Activated CD4-positive, alpha-beta T cell treated with anti-CD3 and anti-CD28 coated beads, Interleukin-2, amount 50 U/mL, for 4 hours (primary cell): Measurements from ENCODE around the gene MCM8.

Experiments
- DNase-seq, 2 experiments: peaks; one replicate each; pipeline ENCODE4 v3.0.0-alpha.2; 2020

The MCM8 gene

DNA sequence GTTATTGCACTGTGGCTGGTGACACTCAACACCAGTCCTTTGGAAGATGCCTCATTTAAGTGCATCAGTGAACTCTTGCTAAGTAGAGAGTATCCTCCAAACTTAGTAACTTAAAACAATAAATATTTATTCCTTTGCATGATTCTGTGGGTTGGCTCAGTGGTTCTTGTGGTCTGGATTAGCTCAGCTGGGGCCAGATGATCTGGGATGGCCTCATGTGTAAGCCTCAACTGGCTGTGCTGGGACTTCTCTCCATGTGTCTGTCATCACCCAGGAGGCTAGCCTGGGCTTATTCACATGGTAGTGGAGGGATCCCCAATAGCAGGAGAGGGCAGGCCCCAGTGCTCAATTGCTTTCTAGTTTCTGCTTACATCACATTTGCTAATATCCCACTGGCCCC lies 95.1 kb downstream of the MCM8 start:
- DNase-seq: no peak

DNA sequence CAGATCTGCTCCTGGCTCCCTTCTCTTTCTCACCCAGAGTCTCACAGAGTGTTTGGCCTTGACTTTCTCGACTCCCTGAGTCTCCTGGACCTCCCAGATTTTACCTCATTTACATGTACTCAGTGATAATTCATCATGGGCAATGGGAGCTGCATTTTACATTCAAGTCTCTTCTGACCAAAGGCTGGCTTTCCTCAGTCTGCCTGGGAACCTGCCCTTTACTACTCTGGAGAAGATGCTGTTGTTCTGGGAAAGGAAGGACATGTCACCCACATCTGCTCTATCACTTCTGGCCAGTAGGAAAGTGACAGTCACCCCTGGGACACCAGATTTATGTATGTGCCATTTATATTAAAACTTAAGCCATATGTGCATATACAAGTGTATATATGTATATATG lies 96.0 kb downstream of the MCM8 start:
- DNase-seq: no peak

DNA sequence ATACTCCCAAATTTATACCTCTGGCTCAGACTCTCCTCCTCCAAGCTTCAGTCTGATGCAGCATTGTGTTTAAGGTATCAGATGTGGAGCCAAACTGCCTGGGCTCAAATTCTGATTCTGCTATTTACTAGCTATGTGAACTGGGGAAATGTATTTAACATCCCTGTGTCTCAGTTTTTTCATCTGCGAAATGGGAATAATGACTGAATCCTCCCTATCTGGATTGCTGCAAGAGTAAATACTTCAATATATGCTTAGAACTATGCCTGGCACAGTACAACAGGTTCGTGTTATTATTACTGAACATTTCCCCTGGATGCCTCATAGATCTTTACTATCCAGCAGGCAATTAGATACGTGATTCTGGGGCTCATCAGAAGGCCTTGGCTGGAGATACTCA lies 97.9 kb downstream of the MCM8 start:
- no peak for DNase-seq
